Activated CD4-positive, CD25-positive, alpha-beta regulatory T cell treated with anti-CD3 and anti-CD28 coated beads, Interleukin-2, amount 50 U/mL, for 72 hours (primary cell): ENCODE data around the gene PTPRN2.
"Not testable (repeated sequence)": the region's sequence is repeated elsewhere in the genome, so short reads cannot be mapped to it uniquely, and the experiment has no call there.

ENCODE experiments used
- DNase-seq: peaks from one replicate; pipeline ENCODE4 v3.0.0; 2021

The PTPRN2 gene

GRCh38 chr7:157674715-157675426 lies 912.8 kb downstream of the PTPRN2 start:
- no peak for DNase-seq

- DNase-seq = no peak
Observed at GRCh38 chr7:157674027-157674714, 913.5 kb downstream of the PTPRN2 start.

GRCh38 chr7:157673573-157673972 lies 914.0 kb downstream of the PTPRN2 start:
- DNase-seq = peak; percentile 1

- DNase-seq = no peak
Observed at GRCh38 chr7:157671358-157672255, 916.0 kb downstream of the PTPRN2 start.

GRCh38 chr7:157670490-157671357 lies 916.9 kb downstream of the PTPRN2 start:
- DNase-seq = no peak

GRCh38 chr7:157669768-157670351 lies 917.8 kb downstream of the PTPRN2 start:
- no peak for DNase-seq

GRCh38 chr7:157668884-157669767 lies 918.5 kb downstream of the PTPRN2 start:
- DNase-seq = no peak

GRCh38 chr7:157668221-157668883 lies 919.3 kb downstream of the PTPRN2 start:
- DNase-seq = no peak

GRCh38 chr7:157667731-157668130 lies 919.9 kb downstream of the PTPRN2 start:
- DNase-seq = no peak

GRCh38 chr7:157667261-157667660 lies 920.4 kb downstream of the PTPRN2 start:
- no peak for DNase-seq

- DNase-seq = no peak
Observed at GRCh38 chr7:157666530-157667040, 921.0 kb downstream of the PTPRN2 start.

- DNase-seq = not testable (repeated sequence)
Observed at GRCh38 chr7:157665634-157665988, 922.0 kb downstream of the PTPRN2 start.

GRCh38 chr7:157664871-157665633 lies 922.6 kb downstream of the PTPRN2 start:
- no peak for DNase-seq

- no peak for DNase-seq
Observed at GRCh38 chr7:157664034-157664433, 923.6 kb downstream of the PTPRN2 start.

- no peak for DNase-seq
Observed at GRCh38 chr7:157662981-157663716, 924.5 kb downstream of the PTPRN2 start.

- DNase-seq = no peak
Observed at GRCh38 chr7:157662110-157662791, 925.4 kb downstream of the PTPRN2 start.

GRCh38 chr7:157661611-157661975 lies 926.0 kb downstream of the PTPRN2 start:
- DNase-seq = no peak

- no peak for DNase-seq
Observed at GRCh38 chr7:157660971-157661610, 926.5 kb downstream of the PTPRN2 start.
